Stomach (tissue), 4 donors: ENCODE results near the gene AEBP2.

Experiments
- CTCF ChIP-seq, 7 experiments: fragments of 450-650 bp in 4 of 7; fragments of 200-600 bp in 3 of 7; sonication (generic) in 3 of 7; IDR thresholded peaks; one replicate each; pipeline ENCODE4 v1.5.1; 2016 to 2019; ENCODE audit warnings: antibody characterized with exemption in 7 of 7, control low read depth in 2 of 7, mild to moderate bottlenecking in 1 of 7
- EP300 ChIP-seq: sonication (generic); formaldehyde crosslinking; IDR thresholded peaks from one replicate; pipeline ENCODE4 v1.6.1; 2017; ENCODE audit warnings: antibody characterized with exemption
- POLR2A ChIP-seq, 4 donors: fragments of 450-650 bp; IDR thresholded peaks; one replicate each; pipeline ENCODE4 v1.6.1; 2016; ENCODE audit warnings: antibody characterized with exemption in 4 of 4, control low read depth in 2 of 4, mild to moderate bottlenecking in 1 of 4, moderate library complexity in 1 of 4

DNA sequence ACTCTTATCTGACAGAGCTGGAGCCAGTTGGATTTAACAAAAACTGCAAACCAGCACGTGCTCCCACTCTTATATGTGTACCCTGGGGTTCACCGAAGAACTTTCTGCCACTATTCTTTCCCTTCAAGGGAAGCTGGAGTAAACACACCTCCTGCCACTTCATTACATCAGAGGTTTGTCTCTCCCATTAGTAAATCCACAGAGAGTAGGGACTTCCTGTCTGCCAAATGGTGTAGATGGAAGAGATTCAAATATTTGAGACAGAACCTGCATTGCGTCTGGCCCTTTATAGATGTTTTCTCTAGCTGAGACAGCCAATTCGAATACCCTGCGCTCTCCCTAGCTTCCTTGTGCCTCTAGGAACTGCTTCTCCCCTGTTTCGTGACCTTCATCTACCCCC is 29.1 kb upstream of the AEBP2 start:
- no peak for TF ChIP-seq POLR2A (IDR thresholded peaks at IDR 0.05)
- TF ChIP-seq CTCF (IDR thresholded peaks at IDR 0.05) = no peak
- TF ChIP-seq EP300 = no peak
